H54 (cell line): ENCODE results near the gene GBP3.
"Not testable (repeated sequence)": the region's sequence is repeated elsewhere in the genome, so short reads cannot be mapped to it uniquely, and the experiment has no call there.

Source experiments
- DNase-seq: peaks from one replicate; pipeline ENCODE4 v3.0.0; 2011; ENCODE audit warnings: low spot score, mixed read lengths; ENCODE audit not compliant: insufficient read length
- FAIRE-seq: peaks from 3 replicates; lab custom pipeline; 2011; peaks lifted over from hg19 to GRCh38; lab: Jason Lieb, UNC
- POLR2A ChIP-seq: IDR thresholded peaks from 2 replicates; pipeline ENCODE4 v1.6.1; 2011; ENCODE audit warnings: low read depth, mild to moderate bottlenecking, low read length

GBP3 gene

GRCh38 chr1:89047734-89048133, 25.1 kb upstream of the GBP3 start:
- DNase-seq (no peak), FAIRE-seq (no peak)
- no peak for TF ChIP-seq POLR2A

- not testable (repeated sequence) for FAIRE-seq, DNase-seq
Measured at GRCh38 chr1:89046318-89047183, 23.9 kb upstream of the GBP3 start.

- no peak for FAIRE-seq
- DNase-seq: no peak
Measured at GRCh38 chr1:89044970-89045721, 22.5 kb upstream of the GBP3 start.

GRCh38 chr1:89043940-89044339, 21.3 kb upstream of the GBP3 start:
- FAIRE-seq (no peak), DNase-seq (no peak)
- TF ChIP-seq POLR2A: no peak

More at GRCh38 chr1:89044970-89045721, 22.5 kb upstream of the GBP3 start:
- TF ChIP-seq POLR2A: no peak

GRCh38 chr1:89042491-89042890, 19.8 kb upstream of the GBP3 start:
- no peak for TF ChIP-seq POLR2A
- no peak for FAIRE-seq

GRCh38 chr1:89041721-89042120, 19.1 kb upstream of the GBP3 start:
- no peak for TF ChIP-seq POLR2A
- FAIRE-seq (no peak), DNase-seq (no peak)

More at GRCh38 chr1:89042491-89042890, 19.8 kb upstream of the GBP3 start:
- no peak for DNase-seq

- no peak for TF ChIP-seq POLR2A
- FAIRE-seq: no peak
- DNase-seq: no peak
Measured at GRCh38 chr1:89041119-89041641, 18.5 kb upstream of the GBP3 start.

GRCh38 chr1:89040315-89040626, 17.6 kb upstream of the GBP3 start:
- TF ChIP-seq POLR2A: no peak
- FAIRE-seq (no peak), DNase-seq (no peak)

GRCh38 chr1:89037186-89037585, 14.5 kb upstream of the GBP3 start:
- no peak for DNase-seq
- FAIRE-seq: no peak
- no peak for TF ChIP-seq POLR2A

GRCh38 chr1:89035080-89035479, 12.4 kb upstream of the GBP3 start:
- no peak for DNase-seq
- no peak for TF ChIP-seq POLR2A
- no peak for FAIRE-seq

GRCh38 chr1:89034004-89034403, 11.3 kb upstream of the GBP3 start:
- FAIRE-seq, DNase-seq: not testable (repeated sequence)

- DNase-seq, FAIRE-seq: not testable (repeated sequence)
Measured at GRCh38 chr1:89029051-89029450, 6.4 kb upstream of the GBP3 start.

GRCh38 chr1:89025928-89026327, 3.3 kb upstream of the GBP3 start:
- TF ChIP-seq POLR2A: no peak
- DNase-seq (no peak), FAIRE-seq (no peak)

GRCh38 chr1:89023026-89023425, 360 bp upstream of the GBP3 start:
- DNase-seq (no peak), FAIRE-seq (peak; percentile 50)
- no peak for TF ChIP-seq POLR2A

GRCh38 chr1:89018318-89018717, 4.3 kb downstream of the GBP3 start:
- not testable (repeated sequence) for FAIRE-seq, DNase-seq
